DMS53 (cell line): ENCODE results near the gene ADGRL2.

Experiments
- DNase-seq: peaks from one replicate; lab custom pipeline; 2025; lab: John Stamatoyannopoulos, UW

Gene ADGRL2

GRCh38 chr1:81907575-81907974 is 106.8 kb downstream of the ADGRL2 start:
- DNase-seq = no peak

GRCh38 chr1:81912383-81912782 is 111.6 kb downstream of the ADGRL2 start:
- DNase-seq = peak; percentile 96

- no peak for DNase-seq
Measured at GRCh38 chr1:81915937-81916336, 115.2 kb downstream of the ADGRL2 start.

DNA sequence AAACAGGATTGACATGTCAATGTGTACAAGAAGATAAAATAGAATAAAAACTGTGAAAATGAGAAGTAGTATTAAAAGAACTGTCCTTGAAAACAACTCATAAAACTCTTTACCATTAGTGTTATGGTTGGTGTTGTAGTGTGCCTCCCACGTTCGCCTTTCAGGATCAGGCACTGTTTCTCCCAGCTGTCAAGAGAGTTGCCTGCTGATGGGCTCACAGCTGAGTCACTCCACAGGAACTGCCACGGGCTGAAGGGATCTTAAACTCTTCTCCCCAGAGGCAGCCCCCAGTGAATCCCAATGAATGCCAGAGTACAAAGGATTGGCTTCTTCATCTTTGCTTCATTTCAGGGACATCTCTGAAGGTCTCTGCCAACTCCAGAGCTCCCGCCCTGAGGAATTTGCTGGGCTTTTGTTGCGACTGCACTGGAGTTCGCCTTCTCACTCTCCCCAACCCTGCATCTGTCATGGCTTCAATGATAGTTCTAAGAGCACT is 119.6 kb downstream of the ADGRL2 start:
- DNase-seq = no peak

- DNase-seq = no peak
Measured at GRCh38 chr1:81920886-81921285, 120.2 kb downstream of the ADGRL2 start.

- DNase-seq = no peak
Measured at GRCh38 chr1:81921344-81921743, 120.6 kb downstream of the ADGRL2 start.

- no peak for DNase-seq
Measured at GRCh38 chr1:81921851-81922462, 121.2 kb downstream of the ADGRL2 start.

GRCh38 chr1:81922955-81923354 is 122.2 kb downstream of the ADGRL2 start:
- no peak for DNase-seq

GRCh38 chr1:81929106-81929505 is 128.4 kb downstream of the ADGRL2 start:
- no peak for DNase-seq

- no peak for DNase-seq
Measured at GRCh38 chr1:81936853-81937252, 136.1 kb downstream of the ADGRL2 start.

DNA sequence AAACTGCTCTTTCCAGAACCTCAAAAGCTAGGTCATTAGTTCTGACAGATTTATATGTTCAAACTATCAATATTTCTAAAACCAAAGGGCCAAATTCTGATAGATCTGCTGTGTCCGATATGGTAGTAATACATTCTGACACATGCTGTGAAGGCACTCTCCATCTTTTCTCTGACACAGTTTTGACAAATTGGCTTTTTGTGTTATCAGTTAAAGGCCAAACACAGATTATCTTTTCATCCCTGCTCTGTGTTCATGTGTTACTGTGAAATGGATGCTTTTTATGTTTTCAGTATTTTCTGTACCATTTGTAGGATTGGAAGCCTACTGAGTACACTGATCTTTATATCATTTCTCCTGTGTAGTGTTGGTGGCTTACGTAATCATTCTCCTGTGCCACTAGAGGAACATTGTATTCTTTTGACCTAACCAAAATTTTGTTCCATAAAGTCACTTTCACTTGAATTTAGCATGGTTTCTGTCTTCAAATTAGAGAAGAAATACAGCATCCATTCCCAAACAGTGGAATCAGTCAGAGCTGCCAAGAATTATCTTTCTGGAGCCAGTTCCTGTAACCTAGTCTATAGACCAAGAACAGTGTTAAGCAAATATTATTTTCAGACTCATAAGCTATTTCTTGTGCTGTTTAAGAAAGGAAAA is 137.2 kb downstream of the ADGRL2 start:
- no peak for DNase-seq

DNA sequence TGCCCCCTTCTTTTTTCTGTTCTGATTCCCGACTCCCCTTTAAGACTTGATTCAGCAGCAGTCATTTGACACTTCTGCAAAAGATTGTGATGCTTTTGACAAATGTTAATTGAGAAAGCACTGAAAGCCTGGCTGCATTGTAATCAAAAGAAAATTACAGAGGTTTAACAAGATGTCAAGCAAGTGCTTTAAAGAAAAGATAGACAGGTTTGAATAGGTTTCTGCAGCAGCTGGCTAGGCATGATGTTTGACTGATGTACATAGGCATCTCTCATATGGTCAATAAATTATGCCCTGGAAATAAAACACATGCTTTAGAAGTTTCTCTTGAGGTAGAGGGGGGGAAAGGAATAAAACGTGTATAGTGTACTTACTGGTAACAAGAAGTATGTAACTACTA is 147.8 kb downstream of the ADGRL2 start:
- no peak for DNase-seq

DNA sequence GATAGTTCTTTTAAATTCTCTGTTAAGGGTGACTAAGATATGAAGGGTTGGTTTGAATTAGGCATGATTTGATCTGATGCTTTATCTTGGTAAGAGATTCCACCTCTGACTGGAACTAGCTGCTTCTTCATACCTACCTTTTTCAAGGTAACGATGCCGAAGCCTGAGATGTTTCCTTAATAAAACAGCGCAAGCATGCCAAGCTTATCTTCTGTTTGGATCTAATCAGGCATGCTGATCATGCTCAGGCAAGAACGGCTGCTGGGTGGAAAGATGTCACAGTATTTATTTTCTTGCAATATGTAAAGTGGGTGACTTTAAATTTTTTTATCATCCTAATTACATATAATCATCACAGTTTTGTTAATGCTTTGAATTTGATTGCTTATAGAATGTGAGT is 148.7 kb downstream of the ADGRL2 start:
- DNase-seq = no peak

DNA sequence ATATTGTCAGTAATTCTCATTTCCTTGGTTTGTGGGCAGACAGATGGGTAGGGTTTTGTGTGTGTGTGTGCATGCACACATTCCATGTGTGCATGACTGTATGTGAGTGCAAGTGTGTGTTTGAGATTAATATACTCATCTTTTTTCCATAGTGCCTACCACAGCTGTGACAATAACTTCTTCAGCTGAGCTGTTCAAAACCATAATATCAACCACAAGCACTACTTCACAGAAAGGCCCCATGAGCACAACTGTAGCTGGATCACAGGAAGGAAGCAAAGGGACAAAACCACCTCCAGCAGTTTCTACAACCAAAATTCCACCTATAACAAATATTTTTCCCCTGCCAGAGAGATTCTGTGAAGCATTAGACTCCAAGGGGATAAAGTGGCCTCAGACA is 149.3 kb downstream of the ADGRL2 start:
- no peak for DNase-seq

GRCh38 chr1:81950591-81951244 is 150.0 kb downstream of the ADGRL2 start:
- no peak for DNase-seq

- DNase-seq = no peak
Measured at GRCh38 chr1:81954534-81955020, 153.8 kb downstream of the ADGRL2 start.

GRCh38 chr1:81967951-81968350 is 167.2 kb downstream of the ADGRL2 start:
- DNase-seq = no peak

GRCh38 chr1:81970416-81970815 is 169.7 kb downstream of the ADGRL2 start:
- DNase-seq = no peak

DNA sequence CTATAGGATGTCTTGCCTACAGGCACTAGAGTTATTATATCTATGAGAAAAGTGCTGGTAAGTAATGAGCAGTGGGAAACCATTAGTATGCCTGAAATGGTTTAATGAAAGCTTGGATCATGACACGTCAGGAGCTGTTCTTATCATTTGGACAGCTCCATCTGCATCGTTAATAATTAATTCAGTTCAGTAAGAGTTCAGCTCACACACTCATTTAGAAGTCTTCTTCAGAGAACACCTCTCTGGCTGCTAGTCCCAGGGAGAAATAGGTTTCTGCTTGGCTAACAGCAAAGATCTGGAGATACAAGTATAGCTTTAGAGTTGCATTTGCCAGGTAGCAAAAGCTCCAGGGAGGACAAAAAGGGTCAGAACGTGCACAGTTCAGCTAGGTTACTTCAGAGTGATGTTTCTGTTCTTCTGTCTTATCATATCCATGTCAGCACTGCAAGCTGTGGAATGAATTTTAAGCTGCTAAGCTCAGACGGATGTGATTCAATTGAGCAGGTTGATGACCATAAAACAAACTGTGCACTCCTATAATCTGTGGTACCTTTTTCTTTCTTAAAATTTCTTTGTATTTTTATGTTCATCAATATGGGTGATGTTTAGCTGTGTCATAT is 173.6 kb downstream of the ADGRL2 start:
- DNase-seq = peak; percentile 87

DNA sequence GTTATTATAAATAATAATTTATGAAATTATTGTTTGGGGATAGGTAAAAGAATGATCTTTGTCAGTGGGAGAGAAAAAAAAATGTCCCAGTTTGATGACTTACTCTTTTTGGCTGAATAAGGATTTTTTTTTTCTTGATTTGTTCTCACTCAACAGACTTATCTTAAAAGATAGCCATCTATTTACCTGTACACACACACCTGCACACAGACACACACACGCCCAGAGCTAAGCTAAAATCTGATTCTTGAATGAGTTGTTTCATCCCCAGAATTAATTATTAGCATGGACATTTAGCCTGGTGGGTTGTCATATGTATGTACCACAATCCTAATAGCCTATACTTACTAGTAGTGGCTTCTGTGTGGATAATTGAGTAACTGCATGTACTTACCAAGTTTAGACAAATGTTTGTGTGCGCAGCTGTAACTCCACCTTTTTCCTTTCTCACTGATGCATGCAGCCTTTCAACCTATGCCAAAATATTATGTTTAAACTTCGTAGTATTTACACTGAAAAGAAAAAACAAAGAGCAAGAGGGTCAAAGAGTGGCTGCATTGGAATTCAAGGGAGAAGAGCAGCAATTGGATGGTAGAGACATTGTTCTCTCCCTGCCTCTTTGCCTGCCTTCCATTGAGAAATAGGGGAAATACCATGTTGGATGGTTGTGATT is 174.3 kb downstream of the ADGRL2 start:
- peak; percentile 90 for DNase-seq

GRCh38 chr1:81976539-81976938 is 175.8 kb downstream of the ADGRL2 start:
- DNase-seq = no peak

GRCh38 chr1:81978945-81979344 is 178.2 kb downstream of the ADGRL2 start:
- no peak for DNase-seq
